HEK293 (cell line): ENCODE results near the gene MYOC.

Source experiments
- CTCF ChIA-PET: fragments of 350-600 bp; formaldehyde crosslinking; extraction: SDS; loops from one replicate; lab custom pipeline; 2021; ENCODE audit warnings: antibody characterized with exemption; lab: Yijun Ruan, JAX
- POLR2A ChIA-PET: fragments of 300-600 bp; formaldehyde crosslinking; extraction: SDS; loops from one replicate; lab custom pipeline; 2020; ENCODE audit warnings: antibody characterized with exemption, inconsistent platforms; lab: Yijun Ruan, JAX
- H3K27ac ChIP-seq: fragments of 200-500 bp; sonication (Bioruptor generic); 2 replicates; pipeline ENCODE4 v1.5.1; 2014; ENCODE audit warnings: low read depth, low read length, control low read depth, inconsistent platforms; ENCODE audit errors: extremely low read depth
- H3K36me3 ChIP-seq, 2 experiments: fragments of 200-500 bp in 1 of 2; sonication (Bioruptor generic) in 1 of 2; 1 replicate in 1 of 2; 2 replicates in 1 of 2; pipeline ENCODE4 v1.5.1; 2014 to 2017; ENCODE audit warnings: inconsistent platforms in 2 of 2, low read length in 2 of 2; ENCODE audit not compliant: control insufficient read depth in 2 of 2, insufficient read depth in 1 of 2
- H3K4me1 ChIP-seq: fragments of 200-500 bp; sonication (Bioruptor generic); 2 replicates; pipeline ENCODE4 v1.5.1; 2014; ENCODE audit warnings: mild to moderate bottlenecking, low read length, inconsistent platforms; ENCODE audit not compliant: control insufficient read depth, insufficient read depth
- H3K4me3 ChIP-seq: 2 replicates; pipeline ENCODE4 v1.5.1; 2011; ENCODE audit warnings: low read depth, mild to moderate bottlenecking, control low read depth, low read length, moderate library complexity
- H3K9me3 ChIP-seq: fragments of 200-500 bp; sonication (Bioruptor generic); 2 replicates; pipeline ENCODE4 v1.5.1; 2014; ENCODE audit warnings: low read depth, low read length, inconsistent platforms; ENCODE audit not compliant: control insufficient read depth, insufficient read depth
- EGR2 ChIP-seq: fragments of 450-650 bp; formaldehyde crosslinking; IDR thresholded peaks from 2 replicates; pipeline ENCODE4 v1.5.1; 2016; ENCODE audit warnings: low read depth, missing biosample characterization, missing genetic modification characterization
- ELK4 ChIP-seq: IDR thresholded peaks from 2 replicates; pipeline ENCODE4 v1.6.1; 2011; ENCODE audit warnings: mild to moderate bottlenecking, low read depth, low read length, borderline replicate concordance
- FEZF1 ChIP-seq: fragments of 450-650 bp; formaldehyde crosslinking; IDR thresholded peaks from 2 replicates; pipeline ENCODE4 v1.5.1; 2016; ENCODE audit warnings: missing biosample characterization, missing genetic modification characterization
- GFI1B ChIP-seq: fragments of 450-650 bp; formaldehyde crosslinking; IDR thresholded peaks from 2 replicates; pipeline ENCODE4 v1.5.1; 2016; ENCODE audit warnings: missing biosample characterization, missing genetic modification characterization
- TRIM28 ChIP-seq: IDR thresholded peaks from 2 replicates; pipeline ENCODE4 v1.6.1; 2011; ENCODE audit warnings: low read length, control low read depth, borderline replicate concordance
- ZBTB1 ChIP-seq: fragments of 450-650 bp; formaldehyde crosslinking; IDR thresholded peaks from 2 replicates; pipeline ENCODE4 v1.5.1; 2016; ENCODE audit warnings: missing biosample characterization, missing genetic modification characterization
- ZBTB49 ChIP-seq: fragments of 450-650 bp; formaldehyde crosslinking; IDR thresholded peaks from 2 replicates; pipeline ENCODE4 v1.5.1; 2016; ENCODE audit warnings: missing biosample characterization, missing genetic modification characterization, low read depth
- ZFP3 ChIP-seq: fragments of 450-650 bp; formaldehyde crosslinking; IDR thresholded peaks from 2 replicates; pipeline ENCODE4 v1.5.1; 2016; ENCODE audit warnings: low read depth, missing biosample characterization, missing genetic modification characterization
- ZNF146 ChIP-seq: fragments of 450-650 bp; formaldehyde crosslinking; IDR thresholded peaks from 2 replicates; pipeline ENCODE4 v1.5.1; 2016; ENCODE audit warnings: missing biosample characterization, missing genetic modification characterization
- ZNF202 ChIP-seq: fragments of 450-650 bp; formaldehyde crosslinking; IDR thresholded peaks from 2 replicates; pipeline ENCODE4 v1.5.1; 2016; ENCODE audit warnings: missing biosample characterization, missing genetic modification characterization, borderline replicate concordance
- ZNF266 ChIP-seq: fragments of 450-650 bp; formaldehyde crosslinking; IDR thresholded peaks from 2 replicates; pipeline ENCODE4 v1.5.1; 2016; ENCODE audit warnings: missing biosample characterization, missing genetic modification characterization, low read depth
- ZNF354C ChIP-seq: fragments of 450-650 bp; formaldehyde crosslinking; IDR thresholded peaks from 2 replicates; pipeline ENCODE4 v1.5.1; 2016; ENCODE audit warnings: missing biosample characterization, missing genetic modification characterization, low read depth, borderline replicate concordance
- ZNF449 ChIP-seq: fragments of 450-650 bp; formaldehyde crosslinking; IDR thresholded peaks from 2 replicates; pipeline ENCODE4 v1.5.1; 2017; ENCODE audit warnings: missing biosample characterization, mild to moderate bottlenecking, missing genetic modification characterization, moderate library complexity
- ZNF48 ChIP-seq: fragments of 450-650 bp; formaldehyde crosslinking; IDR thresholded peaks from 2 replicates; pipeline ENCODE4 v1.5.1; 2016; ENCODE audit warnings: missing biosample characterization, missing genetic modification characterization
- ZNF555 ChIP-seq: fragments of 450-650 bp; formaldehyde crosslinking; conservative IDR thresholded peaks from 2 replicates; pipeline ENCODE4 v1.5.1; 2017; ENCODE audit warnings: missing biosample characterization, mild to moderate bottlenecking, missing genetic modification characterization, inconsistent platforms
- ZNF658 ChIP-seq: fragments of 450-650 bp; formaldehyde crosslinking; IDR thresholded peaks from 2 replicates; pipeline ENCODE4; 2016; ENCODE audit warnings: missing biosample characterization, missing genetic modification characterization
- ZNF670 ChIP-seq: fragments of 450-650 bp; formaldehyde crosslinking; IDR thresholded peaks from 2 replicates; pipeline ENCODE4 v1.5.1; 2016; ENCODE audit warnings: missing biosample characterization, missing genetic modification characterization, low read depth
- ZNF701 ChIP-seq: fragments of 450-650 bp; formaldehyde crosslinking; IDR thresholded peaks from 2 replicates; pipeline ENCODE4 v1.5.1; 2016; ENCODE audit warnings: missing biosample characterization, missing genetic modification characterization
- ZNF785 ChIP-seq: fragments of 450-650 bp; formaldehyde crosslinking; IDR thresholded peaks from 2 replicates; pipeline ENCODE4 v1.5.1; 2016; ENCODE audit warnings: missing biosample characterization, missing genetic modification characterization

The MYOC gene

DNA sequence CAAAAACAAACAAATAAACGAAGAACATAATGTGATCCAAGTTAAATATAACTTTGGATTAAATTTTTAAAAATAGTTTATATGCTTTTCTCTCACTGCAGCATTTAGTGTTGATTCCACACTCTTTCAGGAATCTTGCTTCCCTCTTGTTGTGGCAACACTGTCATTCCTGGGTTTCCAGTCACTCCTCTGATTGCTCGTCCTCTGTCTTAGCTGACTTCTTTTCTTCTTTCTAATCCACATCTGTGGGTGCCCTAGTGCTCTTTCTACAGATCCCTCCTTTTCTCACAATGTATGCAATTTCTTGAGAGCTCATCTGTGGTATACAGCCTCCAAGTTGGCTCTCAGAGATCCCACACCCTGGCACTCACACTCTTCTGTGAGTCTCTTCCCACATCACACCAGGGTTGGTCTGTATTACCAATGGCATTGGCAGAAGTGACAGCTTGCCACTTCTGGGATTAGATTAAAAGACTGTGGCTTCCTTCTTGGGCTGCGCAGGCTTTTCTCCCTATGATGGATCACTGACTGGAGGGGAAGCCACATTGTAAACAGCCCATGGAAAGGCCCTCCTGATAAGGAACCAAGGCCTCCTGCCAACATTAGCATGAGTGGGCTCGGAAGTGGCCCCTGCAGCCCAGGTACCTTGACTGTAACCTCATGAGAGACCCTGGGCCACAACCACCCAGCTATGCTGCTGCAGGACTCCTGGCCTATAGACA is 11.5 kb upstream of the MYOC start:
- no peak overlapping the region for H3K4me3 ChIP-seq
- H3K36me3 ChIP-seq = no peaks in the 10 kb centered on the region
- no peak overlapping the region for H3K27ac ChIP-seq
- TF ChIP-seq ZNF658 (tag by site-specific recombination) (no peak), ELK4 (no peak), ZBTB49 (tag by site-specific recombination) (no peak), ZNF354C (tag by site-specific recombination) (no peak), ZNF202 (tag by site-specific recombination) (no peak)
- TF ChIP-seq, all 188 proteins: peak for 0
- Histone ChIP-seq H3K4me1 (no peaks in the 10 kb centered on the region), H3K9me3 (no peaks in the 10 kb centered on the region)
- CTCF ChIA-PET = interaction anchor here (0.6 kb wide), 2 partner anchors 11 to 46 kb away, joined by 3 to 4 read pairs; partner anchors contain the start of gene MYOC
- POLR2A ChIA-PET = no interaction called here

DNA sequence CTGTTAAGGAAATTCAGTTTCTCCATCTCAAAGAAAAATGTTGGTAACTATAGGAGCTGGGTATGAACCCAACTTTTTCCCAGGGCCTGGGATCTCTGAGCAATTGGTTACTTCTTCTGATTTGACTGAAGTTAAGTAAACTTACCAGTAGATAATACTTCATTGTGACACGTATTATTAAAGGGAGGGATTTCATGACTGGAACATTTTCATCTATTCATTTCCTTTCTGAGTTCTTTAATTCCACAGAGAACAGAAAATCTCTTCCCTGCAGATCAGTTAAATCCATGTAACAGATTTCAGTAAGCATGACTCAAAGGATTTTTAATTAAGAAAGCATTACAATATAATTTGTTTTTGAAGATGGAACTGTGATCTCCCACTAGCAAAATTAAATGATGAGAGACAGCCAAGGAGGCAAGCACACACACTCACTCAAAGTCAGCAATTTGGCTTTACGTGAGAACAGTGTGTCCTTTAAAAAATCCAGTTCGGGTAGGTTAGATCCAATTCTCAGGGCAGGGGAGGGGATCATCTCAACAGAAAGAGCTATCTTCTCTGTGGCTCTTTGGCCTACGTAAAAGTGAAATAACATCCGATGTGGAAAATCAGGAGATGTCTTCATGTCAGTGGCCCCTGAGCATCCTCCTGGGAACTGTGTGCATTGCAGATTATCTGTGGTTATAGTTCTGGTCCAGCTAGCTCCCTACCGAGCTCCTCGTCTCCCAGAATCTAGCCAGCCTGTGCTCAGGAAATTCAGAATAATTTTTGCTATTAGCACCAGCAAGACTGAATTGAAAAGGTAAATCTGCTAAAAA is 10.8 kb upstream of the MYOC start:
- H3K9me3 ChIP-seq = no peaks in the 10 kb centered on the region
- ChIA-PET CTCF (interaction anchor here (0.6 to 1.6 kb wide), 2 partner anchors 19 to 247 kb away, joined by 3 to 6 read pairs; no protein-coding TSS in a partner anchor), POLR2A (no interaction called here)
- no peaks in the 10 kb centered on the region for H3K36me3 ChIP-seq
- H3K27ac ChIP-seq = no peak overlapping the region
- TF ChIP-seq ZFP3 (tag by site-specific recombination) = no peak
- TF ChIP-seq GFI1B (tag by site-specific recombination) = no peak
- no peak for TF ChIP-seq ZNF449 (tag by site-specific recombination)
- no peak for TF ChIP-seq ZBTB1 (tag by site-specific recombination)
- TF ChIP-seq ZNF701 = no peak
- TF ChIP-seq ZNF266 (tag by site-specific recombination) = no peak
- TF ChIP-seq ZNF785 (tag by site-specific recombination) = no peak
- TF ChIP-seq ZNF48 (tag by site-specific recombination) = no peak
- TF ChIP-seq ZNF670 (tag by site-specific recombination) = no peak
- no peak for TF ChIP-seq EGR2
- no peak for TF ChIP-seq ZNF555 (tag by site-specific recombination)
- TF ChIP-seq TRIM28 = no peak
- TF ChIP-seq ZNF146 = no peak
- no peak for TF ChIP-seq FEZF1 (tag by site-specific recombination)
- H3K4me1 ChIP-seq = no peaks in the 10 kb centered on the region
- no peak overlapping the region for H3K4me3 ChIP-seq
